GM10266 (cell line): ENCODE results near the gene DOK7.

Experiments
- DNase-seq: peaks from one replicate; pipeline ENCODE4 v3.0.0; 2012; ENCODE audit errors: extremely low spot score
- TF ChIP-seq, protein P1 (sequence below): IDR thresholded peaks from 2 replicates; pipeline ENCODE4 v1.5.1; 2012; ENCODE audit warnings: mild to moderate bottlenecking, low read depth; ENCODE audit not compliant: control insufficient read depth, insufficient read depth; ENCODE audit errors: missing control alignments

DOK7 gene

DNA sequence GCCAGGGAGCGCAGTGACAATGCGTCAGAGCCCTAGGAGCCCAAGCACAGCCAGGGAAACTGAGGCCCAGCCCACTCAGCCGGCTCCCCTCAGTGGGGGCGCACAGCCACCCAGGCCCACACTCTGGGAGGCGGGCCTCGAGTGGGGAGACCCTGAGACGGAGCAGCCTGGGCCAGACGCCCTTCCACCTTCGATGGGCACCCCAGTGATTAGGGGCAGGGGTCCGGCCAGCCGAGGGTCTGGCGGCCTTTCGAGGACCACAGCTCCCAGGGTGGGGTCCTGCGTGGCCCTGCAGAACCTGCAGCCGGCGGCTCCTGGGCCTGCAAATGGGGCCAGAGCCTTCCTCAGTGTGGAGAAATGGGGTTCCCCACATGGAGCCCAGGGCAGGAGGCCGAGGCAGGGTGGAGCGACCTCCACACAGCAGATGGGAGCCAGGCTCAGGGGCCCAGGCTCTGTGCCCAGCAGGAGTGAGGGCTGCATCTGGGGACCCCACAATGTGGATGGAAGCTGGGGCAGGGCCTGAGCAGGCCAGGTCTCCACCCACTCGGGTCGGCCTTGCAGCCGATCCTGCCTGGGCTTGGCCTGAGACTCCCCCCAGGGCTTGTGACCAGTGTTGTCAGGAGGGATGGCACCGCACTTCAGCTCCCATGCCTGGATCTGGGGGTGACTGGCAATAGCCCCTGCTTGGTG is 16.3 kb upstream of the DOK7 start:
- no peak for DNase-seq
- TF ChIP-seq, protein P1, sequence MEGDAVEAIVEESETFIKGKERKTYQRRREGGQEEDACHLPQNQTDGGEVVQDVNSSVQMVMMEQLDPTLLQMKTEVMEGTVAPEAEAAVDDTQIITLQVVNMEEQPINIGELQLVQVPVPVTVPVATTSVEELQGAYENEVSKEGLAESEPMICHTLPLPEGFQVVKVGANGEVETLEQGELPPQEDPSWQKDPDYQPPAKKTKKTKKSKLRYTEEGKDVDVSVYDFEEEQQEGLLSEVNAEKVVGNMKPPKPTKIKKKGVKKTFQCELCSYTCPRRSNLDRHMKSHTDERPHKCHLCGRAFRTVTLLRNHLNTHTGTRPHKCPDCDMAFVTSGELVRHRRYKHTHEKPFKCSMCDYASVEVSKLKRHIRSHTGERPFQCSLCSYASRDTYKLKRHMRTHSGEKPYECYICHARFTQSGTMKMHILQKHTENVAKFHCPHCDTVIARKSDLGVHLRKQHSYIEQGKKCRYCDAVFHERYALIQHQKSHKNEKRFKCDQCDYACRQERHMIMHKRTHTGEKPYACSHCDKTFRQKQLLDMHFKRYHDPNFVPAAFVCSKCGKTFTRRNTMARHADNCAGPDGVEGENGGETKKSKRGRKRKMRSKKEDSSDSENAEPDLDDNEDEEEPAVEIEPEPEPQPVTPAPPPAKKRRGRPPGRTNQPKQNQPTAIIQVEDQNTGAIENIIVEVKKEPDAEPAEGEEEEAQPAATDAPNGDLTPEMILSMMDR, result no peak

DNA sequence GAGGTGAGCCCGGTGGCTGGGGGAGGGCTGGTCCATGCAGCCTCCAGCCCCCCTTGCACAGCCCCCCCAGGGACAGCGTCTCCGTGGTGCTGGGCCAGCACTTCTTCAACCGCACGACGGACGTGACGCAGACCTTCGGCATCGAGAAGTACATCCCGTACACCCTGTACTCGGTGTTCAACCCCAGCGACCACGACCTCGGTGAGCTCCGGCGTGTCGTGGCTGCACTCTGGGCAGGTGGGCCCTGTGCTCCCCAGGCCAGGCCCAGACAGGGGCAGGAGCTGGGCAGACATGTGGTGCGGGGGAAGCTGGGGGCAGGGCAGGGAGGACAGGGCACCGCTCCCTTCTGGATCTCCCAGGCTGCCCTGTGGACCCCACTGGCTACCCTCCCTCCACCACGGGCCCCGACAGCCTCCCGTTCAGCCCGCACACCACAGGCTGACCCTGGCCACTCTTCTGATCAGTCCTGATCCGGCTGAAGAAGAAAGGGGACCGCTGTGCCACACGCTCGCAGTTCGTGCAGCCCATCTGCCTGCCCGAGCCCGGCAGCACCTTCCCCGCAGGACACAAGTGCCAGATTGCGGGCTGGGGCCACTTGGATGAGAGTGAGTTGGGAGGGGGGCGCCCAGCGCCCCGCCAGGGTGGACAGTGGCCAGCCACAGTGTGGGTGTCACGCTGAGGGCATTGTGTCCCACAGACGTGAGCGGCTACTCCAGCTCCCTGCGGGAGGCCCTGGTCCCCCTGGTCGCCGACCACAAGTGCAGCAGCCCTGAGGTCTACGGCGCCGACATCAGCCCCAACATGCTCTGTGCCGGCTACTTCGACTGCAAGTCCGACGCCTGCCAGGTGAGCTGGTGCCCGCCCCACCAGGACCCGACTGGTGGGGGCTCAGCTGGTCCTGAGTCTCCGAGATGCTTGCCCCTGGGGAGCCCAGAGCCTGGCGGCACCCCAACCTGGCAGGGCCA is 15.4 kb upstream of the DOK7 start:
- no peak for DNase-seq
- TF ChIP-seq, protein P1, result no peak

DNA sequence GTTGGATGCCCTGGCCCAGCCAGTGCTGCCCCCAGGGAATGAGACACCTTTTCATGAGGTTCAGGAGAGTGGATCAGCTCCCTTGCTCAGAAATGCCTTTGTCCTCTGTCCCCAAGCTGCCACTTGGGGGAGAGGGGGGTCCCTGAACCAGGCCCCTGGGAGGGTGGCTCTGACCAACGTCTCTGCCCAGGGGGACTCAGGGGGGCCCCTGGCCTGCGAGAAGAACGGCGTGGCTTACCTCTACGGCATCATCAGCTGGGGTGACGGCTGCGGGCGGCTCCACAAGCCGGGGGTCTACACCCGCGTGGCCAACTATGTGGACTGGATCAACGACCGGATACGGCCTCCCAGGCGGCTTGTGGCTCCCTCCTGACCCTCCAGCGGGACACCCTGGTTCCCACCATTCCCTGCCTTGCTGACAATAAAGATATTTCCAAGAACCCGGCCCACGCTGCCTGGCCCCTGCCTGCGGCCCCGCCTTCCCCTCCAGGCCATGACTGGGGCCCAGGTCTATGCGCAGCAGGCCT is 14.0 kb upstream of the DOK7 start:
- DNase-seq, result no peak
- TF ChIP-seq, protein P1, result no peak

DNA sequence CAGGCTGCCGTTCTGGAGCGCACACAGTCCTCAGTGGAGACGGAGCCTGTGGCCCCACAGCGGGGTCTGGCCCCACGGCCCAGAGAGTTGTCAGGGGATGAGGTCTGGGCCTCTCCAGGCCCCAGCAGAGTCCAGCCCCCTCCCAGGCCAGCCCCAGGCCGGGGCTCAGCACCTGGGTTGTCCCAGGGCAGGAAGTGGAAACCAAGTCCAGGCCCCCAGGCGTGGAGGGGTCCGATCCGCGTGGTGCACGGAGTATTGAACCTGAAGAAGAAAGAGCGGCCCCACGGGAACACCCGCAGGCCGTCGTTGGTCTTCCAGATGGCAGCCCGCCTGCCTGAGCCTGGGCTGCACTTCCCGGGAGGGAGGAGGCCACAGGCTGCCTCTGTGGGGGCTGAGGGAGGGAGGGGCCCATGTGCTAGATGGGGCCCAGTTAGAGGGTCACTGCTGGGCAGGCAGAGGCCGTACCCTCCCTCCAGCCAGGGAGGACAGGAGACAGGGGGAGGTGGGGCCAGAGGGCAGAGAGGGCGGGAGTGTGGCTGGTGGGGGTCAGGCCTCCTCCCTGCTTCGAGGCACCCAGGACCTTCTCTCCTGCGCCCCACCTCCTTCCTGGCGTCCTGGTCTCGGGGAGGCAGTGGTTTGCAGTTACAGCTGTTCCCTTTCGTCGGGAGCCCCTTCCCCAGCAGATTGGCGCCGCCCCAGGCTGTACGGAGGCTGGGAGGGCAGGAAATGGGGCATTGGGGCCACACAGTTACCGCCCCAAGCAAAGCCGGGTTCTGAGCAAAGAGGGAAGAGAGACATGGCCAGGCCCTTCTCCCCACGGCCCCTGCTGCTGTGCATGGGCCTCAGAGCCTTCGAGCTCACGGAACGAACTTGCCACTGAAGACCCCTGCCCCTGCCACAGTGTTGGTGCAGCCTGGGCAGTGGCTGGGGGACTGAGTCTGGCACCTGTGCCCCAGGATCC is 13.3 kb upstream of the DOK7 start:
- TF ChIP-seq, protein P1, result no peak

DNA sequence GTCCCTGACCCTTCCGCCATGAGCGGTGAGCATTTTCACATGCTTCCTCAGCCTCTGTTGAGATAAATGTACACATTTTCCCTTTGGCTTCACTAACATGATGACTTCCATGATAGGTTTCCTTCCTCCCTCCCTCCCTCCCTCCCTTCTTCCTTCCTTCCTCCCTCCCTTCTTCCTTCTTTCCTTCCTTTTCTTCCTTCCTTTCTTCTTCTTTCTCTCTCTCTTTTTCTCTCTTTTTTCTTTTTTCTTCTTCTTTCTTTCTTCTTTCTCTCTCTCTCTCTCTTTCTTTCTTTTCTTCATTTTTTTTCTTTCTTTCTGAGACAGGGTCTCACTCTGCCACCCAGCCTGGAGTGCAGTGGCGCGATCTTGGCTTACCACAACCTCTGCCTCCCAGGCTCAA is 12.5 kb upstream of the DOK7 start:
- TF ChIP-seq, protein P1, result no peak
- DNase-seq, result no peak

More for the DNA sequence above, 13.3 kb upstream of the DOK7 start:
- no peak for DNase-seq

DNA sequence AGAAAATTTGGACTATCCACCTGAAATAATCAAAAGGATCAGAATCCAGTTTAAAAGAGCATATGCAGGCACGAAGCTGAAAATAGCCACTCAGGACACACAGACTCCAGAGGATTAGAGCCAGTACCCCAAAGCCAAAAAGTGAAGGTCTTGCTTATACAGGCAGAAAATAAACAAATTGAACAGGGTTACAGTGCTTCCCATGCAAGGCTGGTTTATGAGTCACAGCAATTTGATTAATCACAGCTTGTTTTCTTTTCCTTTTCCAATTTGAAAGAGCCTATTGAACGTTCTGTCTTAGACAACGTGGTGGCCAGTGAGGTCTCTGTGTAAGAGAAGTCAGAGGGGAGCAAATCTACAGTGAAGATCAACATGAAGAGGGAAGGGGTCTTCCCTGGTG is 11.2 kb upstream of the DOK7 start:
- DNase-seq, result no peak
- TF ChIP-seq, protein P1, result no peak
